Breast epithelium (tissue), 4 donors: Measurements from ENCODE around the gene COL23A1. TPM values are rescaled to one million over a fixed set of nuclear protein-coding genes. Genes with fewer than 3 reads are reported as not detected.

Source experiments
- DNase-seq, 2 donors: peaks; one replicate each; pipeline ENCODE4 v3.0.0-alpha.2; 2019; ENCODE audit warnings: low spot score in 2 of 2
- H3K27ac ChIP-seq, 2 donors: fragments of 200-600 bp; sonication (generic) in 1 of 2; one replicate each; pipeline ENCODE4 v1.5.1; 2016 to 2019; ENCODE audit warnings: mild to moderate bottlenecking in 1 of 2
- H3K27me3 ChIP-seq, 2 donors: fragments of 200-600 bp; sonication (generic) in 1 of 2; one replicate each; pipeline versions ENCODE4 v1.5.1 to v1.6.0; 2017 to 2019; ENCODE audit warnings: control low read depth in 1 of 2, mild to moderate bottlenecking in 1 of 2
- H3K36me3 ChIP-seq: fragments of 200-600 bp; one replicate; pipeline ENCODE4 v1.5.1; 2019
- H3K4me1 ChIP-seq, 2 donors: fragments of 200-600 bp; sonication (generic); one replicate each; pipeline ENCODE4 v1.5.1; 2016 to 2019; ENCODE audit warnings: control low read depth in 1 of 2
- H3K4me3 ChIP-seq, 3 donors: fragments of 200-600 bp; sonication (generic); 1 replicate in 2 of 3; 2 replicates in 1 of 3; pipeline ENCODE4 v1.5.1; 2016 to 2019; ENCODE audit warnings: mild to moderate bottlenecking in 3 of 3, moderate library complexity in 2 of 3
- H3K9me3 ChIP-seq, 2 donors: fragments of 200-600 bp; sonication (generic) in 1 of 2; one replicate each; pipeline ENCODE4 v1.5.1; 2016 to 2019; ENCODE audit warnings: control low read depth in 1 of 2
- CTCF ChIP-seq, 3 donors: fragments of 450-650 bp; IDR thresholded peaks; one replicate each; pipeline ENCODE4 v1.5.1; 2016 to 2017; ENCODE audit warnings: antibody characterized with exemption in 3 of 3, mild to moderate bottlenecking in 3 of 3, moderate library complexity in 3 of 3
- POLR2A ChIP-seq: fragments of 450-650 bp; IDR thresholded peaks from one replicate; pipeline ENCODE4 v1.6.1; 2016; ENCODE audit warnings: antibody characterized with exemption, mild to moderate bottlenecking, moderate library complexity
- POLR2AphosphoS5 ChIP-seq, 3 donors: sonication (generic); formaldehyde crosslinking; IDR thresholded peaks; one replicate each; pipeline ENCODE4 v1.6.1; 2017; ENCODE audit warnings: antibody characterized with exemption in 3 of 3
- intact Hi-C: fragments of 100-400 bp; cut with DNase I; formaldehyde crosslinking; loops from one replicate; pipeline ENCODE4 v1.15.1; 2023; ENCODE audit warnings: low total_unique reads
- total RNA-seq, 3 donors: library from RNA; depleted of rRNA; stranded (reverse); fragments of >200 nt; gene quantifications; one replicate each; pipeline ENCODE4 v1.1.0, GENCODE V29; 2016

Gene COL23A1
- total RNA-seq, 3 donors from 2014 or later: 0.32 to 3.3 (median 2.6) TPM

GRCh38 chr5:178602752-178603151, 12.6 kb upstream of the COL23A1 start:
- intact Hi-C loops: no loop called here
- Histone ChIP-seq H3K27me3 (no peaks in the 10 kb centered on the region), H3K4me3 (no peak overlapping the region), H3K9me3 (no peaks in the 10 kb centered on the region), H3K4me1 (no peaks in the 10 kb centered on the region), H3K27ac (no peak overlapping the region), H3K36me3 (peaks cover 9% of the 10 kb centered on the region)
- DNase-seq: no peak
- TF ChIP-seq CTCF (IDR thresholded peaks at IDR 0.05) (no peak), POLR2A (no peak), POLR2AphosphoS5 (IDR thresholded peaks at IDR 0.05) (no peak)

- H3K27me3 ChIP-seq: no peaks in the 10 kb centered on the region
- H3K9me3 ChIP-seq: peaks cover 5 to 20% of the 10 kb centered on the region in 2 donors
- intact Hi-C loops: no loop called here
- H3K27ac ChIP-seq: no peak overlapping the region
- H3K4me1 ChIP-seq: no peaks in the 10 kb centered on the region
- no peak for TF ChIP-seq POLR2A
- no peak for DNase-seq
- no peaks in the 10 kb centered on the region for H3K36me3 ChIP-seq
- H3K4me3 ChIP-seq: no peak overlapping the region
Measured at GRCh38 chr5:178595750-178596149, 5.6 kb upstream of the COL23A1 start.

GRCh38 chr5:178595150-178595549, 5.0 kb upstream of the COL23A1 start:
- no peaks in the 10 kb centered on the region for H3K27me3 ChIP-seq
- no peaks in the 10 kb centered on the region for H3K36me3 ChIP-seq
- no peak for DNase-seq
- H3K4me1 ChIP-seq: peaks cover 0 to 3% of the 10 kb centered on the region in 2 donors
- TF ChIP-seq POLR2A: no peak
- H3K9me3 ChIP-seq: peaks cover 5 to 20% of the 10 kb centered on the region in 2 donors
- H3K4me3 ChIP-seq: no peak overlapping the region
- H3K27ac ChIP-seq: no peak overlapping the region
- intact Hi-C loops: no loop called here

- Histone ChIP-seq H3K27me3 (peaks cover 0 to 16% of the 10 kb centered on the region in 2 donors), H3K36me3 (no peaks in the 10 kb centered on the region), H3K4me3 (peak overlapping the region; percentile 41 to 80 (median 57)), H3K4me1 (peaks cover 0 to 10% of the 10 kb centered on the region in 2 donors), H3K27ac (no peak overlapping the region), H3K9me3 (peaks cover 5 to 17% of the 10 kb centered on the region in 2 donors)
- no peak for TF ChIP-seq CTCF (IDR thresholded peaks at IDR 0.05)
- TF ChIP-seq POLR2AphosphoS5 (IDR thresholded peaks at IDR 0.05): no peak
- TF ChIP-seq POLR2A: no peak
- no peak for DNase-seq
- intact Hi-C loops: no loop called here
Measured at GRCh38 chr5:178590924-178591423, 781 bp upstream of the COL23A1 start.

GRCh38 chr5:178589180-178590140, 733 bp downstream of the COL23A1 start:
- TF ChIP-seq POLR2A: no peak
- TF ChIP-seq CTCF (IDR thresholded peaks at IDR 0.05): peak in 1 of 3 donors; percentile 32
- intact Hi-C loops: no loop called here

GRCh38 chr5:178588769-178589168, 1.4 kb downstream of the COL23A1 start:
- H3K4me1 ChIP-seq: peaks cover 0 to 10% of the 10 kb centered on the region in 2 donors

More at GRCh38 chr5:178589180-178590140, 733 bp downstream of the COL23A1 start:
- no peak for DNase-seq
- Histone ChIP-seq H3K27me3 (peaks cover 3 to 16% of the 10 kb centered on the region in 2 donors), H3K9me3 (peaks cover 0 to 2% of the 10 kb centered on the region in 2 donors), H3K36me3 (no peaks in the 10 kb centered on the region), H3K4me3 (peak overlapping the region; percentile 41 to 80 (median 57)), H3K27ac (no peak overlapping the region), H3K4me1 (peaks cover 0 to 10% of the 10 kb centered on the region in 2 donors)

More at GRCh38 chr5:178588769-178589168, 1.4 kb downstream of the COL23A1 start:
- DNase-seq: no peak
- no peaks in the 10 kb centered on the region for H3K9me3 ChIP-seq
- no peaks in the 10 kb centered on the region for H3K36me3 ChIP-seq
- TF ChIP-seq POLR2A (no peak), CTCF (IDR thresholded peaks at IDR 0.05) (no peak), POLR2AphosphoS5 (IDR thresholded peaks at IDR 0.05) (no peak)
- H3K27me3 ChIP-seq: peaks cover 3 to 16% of the 10 kb centered on the region in 2 donors
- no peak overlapping the region for H3K27ac ChIP-seq
- intact Hi-C loops: no loop called here
- peak overlapping the region in 1 of 3 donors; percentile 57 for H3K4me3 ChIP-seq
